ENCODE data around the gene SPRY4.
"Not testable (repeated sequence)": the region's sequence is repeated elsewhere in the genome, so short reads cannot be mapped to it uniquely, and the experiment has no call there.

Gene SPRY4

DNA sequence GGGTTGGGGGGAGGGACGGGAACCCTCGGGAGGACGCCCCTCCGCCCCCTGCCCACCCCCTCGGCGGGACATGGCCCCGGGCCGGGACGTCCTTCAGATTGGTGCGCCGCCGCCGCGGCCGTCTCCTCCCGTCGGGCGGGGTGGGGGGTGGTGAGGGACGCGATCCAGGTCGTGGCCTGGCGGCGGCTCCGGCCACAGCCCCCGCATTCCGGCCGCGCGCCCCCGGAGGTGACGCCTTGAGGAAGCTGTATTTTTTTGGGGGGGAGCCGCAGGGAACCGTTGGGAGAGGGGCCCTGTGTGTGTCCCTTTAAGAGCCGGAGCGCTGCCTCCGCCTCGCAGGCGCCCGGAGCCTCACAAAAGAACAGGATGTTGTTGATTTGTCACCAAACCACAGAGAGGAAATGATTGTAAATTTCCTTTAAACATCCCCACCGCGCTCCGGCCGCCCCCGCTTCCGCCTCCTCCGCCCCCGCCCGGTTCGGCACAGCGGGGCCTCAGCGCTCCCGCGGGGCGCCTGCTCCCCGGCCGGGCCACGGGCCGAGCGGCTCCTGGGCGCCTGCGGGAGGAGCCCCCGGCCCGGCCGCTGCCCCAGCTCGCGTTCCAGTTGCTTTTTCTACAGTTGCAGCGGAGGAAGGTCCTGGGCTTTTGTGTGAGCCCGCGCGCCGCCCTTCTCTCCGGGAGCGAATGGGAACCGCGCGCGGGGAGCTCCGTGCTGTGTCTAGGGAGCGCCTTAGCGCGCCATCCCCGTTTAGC is 32.1 kb upstream of the SPRY4 start:
- TF ChIP-seq, protein P1, sequence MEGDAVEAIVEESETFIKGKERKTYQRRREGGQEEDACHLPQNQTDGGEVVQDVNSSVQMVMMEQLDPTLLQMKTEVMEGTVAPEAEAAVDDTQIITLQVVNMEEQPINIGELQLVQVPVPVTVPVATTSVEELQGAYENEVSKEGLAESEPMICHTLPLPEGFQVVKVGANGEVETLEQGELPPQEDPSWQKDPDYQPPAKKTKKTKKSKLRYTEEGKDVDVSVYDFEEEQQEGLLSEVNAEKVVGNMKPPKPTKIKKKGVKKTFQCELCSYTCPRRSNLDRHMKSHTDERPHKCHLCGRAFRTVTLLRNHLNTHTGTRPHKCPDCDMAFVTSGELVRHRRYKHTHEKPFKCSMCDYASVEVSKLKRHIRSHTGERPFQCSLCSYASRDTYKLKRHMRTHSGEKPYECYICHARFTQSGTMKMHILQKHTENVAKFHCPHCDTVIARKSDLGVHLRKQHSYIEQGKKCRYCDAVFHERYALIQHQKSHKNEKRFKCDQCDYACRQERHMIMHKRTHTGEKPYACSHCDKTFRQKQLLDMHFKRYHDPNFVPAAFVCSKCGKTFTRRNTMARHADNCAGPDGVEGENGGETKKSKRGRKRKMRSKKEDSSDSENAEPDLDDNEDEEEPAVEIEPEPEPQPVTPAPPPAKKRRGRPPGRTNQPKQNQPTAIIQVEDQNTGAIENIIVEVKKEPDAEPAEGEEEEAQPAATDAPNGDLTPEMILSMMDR (IDR thresholded peaks at IDR 0.05): no peak
- H3K27ac Mint-ChIP-seq: peak overlapping the region; percentile 97

DNA sequence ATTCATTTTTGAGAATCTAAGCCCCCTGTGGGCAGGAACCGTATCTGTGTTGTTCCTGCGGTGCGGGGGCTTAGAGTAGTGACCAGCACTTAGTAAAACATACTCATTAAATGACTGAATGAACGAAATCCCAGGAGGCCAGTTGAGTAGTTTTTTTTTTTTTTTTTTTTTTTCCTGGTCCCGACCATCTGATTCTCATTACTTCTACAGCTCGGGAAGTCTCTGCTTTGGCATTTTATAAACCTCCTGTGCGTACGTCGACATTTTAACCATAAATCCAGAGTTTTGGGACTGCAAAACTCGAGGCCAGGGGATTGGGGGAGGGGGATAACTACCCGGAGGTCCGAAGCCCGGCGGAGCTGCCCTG is 31.5 kb upstream of the SPRY4 start:
- H3K9me3 Mint-ChIP-seq: no peaks in the 10 kb centered on the region
- H3K36me3 Mint-ChIP-seq (ENCODE audit: low read depth): no peaks in the 10 kb centered on the region
- H3K27me3 Mint-ChIP-seq (ENCODE audit: low read depth, poor library complexity): no peaks in the 10 kb centered on the region
- peak overlapping the region; percentile 93 for H3K27ac Mint-ChIP-seq
- H3K4me1 Mint-ChIP-seq: peaks cover 59% of the 10 kb centered on the region
- TF ChIP-seq, protein P1 (IDR thresholded peaks at IDR 0.05): no peak
- no peak for DNase-seq
- H3K4me3 Mint-ChIP-seq: peak overlapping the region; percentile 70

More for the DNA sequence above, 32.1 kb upstream of the SPRY4 start:
- no peaks in the 10 kb centered on the region for H3K9me3 Mint-ChIP-seq
- H3K27me3 Mint-ChIP-seq (ENCODE audit: low read depth, poor library complexity): peaks cover 3% of the 10 kb centered on the region
- peaks cover 65% of the 10 kb centered on the region for H3K4me1 Mint-ChIP-seq
- DNase-seq: peak; percentile 82
- peak overlapping the region; percentile 71 for H3K4me3 Mint-ChIP-seq
- no peaks in the 10 kb centered on the region for H3K36me3 Mint-ChIP-seq (ENCODE audit: low read depth)

DNA sequence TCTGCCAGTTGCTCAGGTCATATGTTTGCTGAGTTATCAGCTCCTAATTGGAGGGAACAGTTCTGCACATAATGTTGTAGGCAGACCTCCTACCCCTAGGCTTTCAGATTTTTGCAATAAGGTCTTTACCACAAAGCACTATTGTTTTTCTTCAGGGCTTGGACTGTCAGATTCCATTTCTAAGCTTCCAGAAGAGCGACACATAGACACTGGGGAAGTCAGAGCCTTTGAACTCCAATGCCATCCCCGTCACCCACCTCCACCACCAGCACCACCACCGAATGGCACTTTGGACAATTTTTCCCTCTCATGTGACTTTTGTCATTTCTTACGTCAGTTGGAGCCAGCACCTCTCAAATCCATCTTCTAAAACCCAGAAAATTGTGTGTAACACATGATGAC is 28.3 kb upstream of the SPRY4 start:
- H3K9me3 Mint-ChIP-seq: peaks cover 10% of the 10 kb centered on the region
- peaks cover 2% of the 10 kb centered on the region for H3K27me3 Mint-ChIP-seq (ENCODE audit: low read depth, poor library complexity)
- H3K4me3 Mint-ChIP-seq: no peak overlapping the region
- no peak for DNase-seq
- peaks cover 26% of the 10 kb centered on the region for H3K4me1 Mint-ChIP-seq
- peaks cover 11% of the 10 kb centered on the region for H3K36me3 Mint-ChIP-seq (ENCODE audit: low read depth)
- H3K27ac Mint-ChIP-seq: peak overlapping the region; percentile 76
- TF ChIP-seq, protein P1 (IDR thresholded peaks at IDR 0.05): no peak

GRCh38 chr5:142350021-142350420 is 25.2 kb upstream of the SPRY4 start:
- no peak for DNase-seq
- TF ChIP-seq, protein P1 (IDR thresholded peaks at IDR 0.05): no peak
- Mint-ChIP-seq H3K4me3 (no peak overlapping the region), H3K27me3 (ENCODE audit: low read depth, poor library complexity) (peaks cover 2% of the 10 kb centered on the region), H3K36me3 (ENCODE audit: low read depth) (peaks cover 37% of the 10 kb centered on the region), H3K9me3 (peaks cover 31% of the 10 kb centered on the region), H3K4me1 (peaks cover 17% of the 10 kb centered on the region), H3K27ac (no peak overlapping the region)

- H3K27ac Mint-ChIP-seq: no peak overlapping the region
- TF ChIP-seq, protein P1 (IDR thresholded peaks at IDR 0.05): no peak
- H3K36me3 Mint-ChIP-seq (ENCODE audit: low read depth): peaks cover 65% of the 10 kb centered on the region
- H3K4me3 Mint-ChIP-seq: no peak overlapping the region
- H3K27me3 Mint-ChIP-seq (ENCODE audit: low read depth, poor library complexity): peaks cover 2% of the 10 kb centered on the region
- DNase-seq: no peak
- peaks cover 60% of the 10 kb centered on the region for H3K9me3 Mint-ChIP-seq
- H3K4me1 Mint-ChIP-seq: no peaks in the 10 kb centered on the region
Measured at GRCh38 chr5:142346706-142347105, 21.9 kb upstream of the SPRY4 start.

- DNase-seq; H3K27me3 Mint-ChIP-seq (ENCODE audit: low read depth, poor library complexity); H3K27ac Mint-ChIP-seq; H3K4me1 Mint-ChIP-seq; H3K4me3 Mint-ChIP-seq: not testable (repeated sequence)
- peaks cover 78% of the 10 kb centered on the region for H3K36me3 Mint-ChIP-seq (ENCODE audit: low read depth)
- peaks cover 75% of the 10 kb centered on the region for H3K9me3 Mint-ChIP-seq
Measured at GRCh38 chr5:142344915-142345314, 20.1 kb upstream of the SPRY4 start.

Data from nephron progenitor cell (in vitro differentiated cells).